Upper lobe of right lung (tissue), 1 donor: ENCODE measurements around the gene BRIP1. TPM values are rescaled to one million over a fixed set of nuclear protein-coding genes. Genes with fewer than 3 reads are reported as not detected.
"Not testable (repeated sequence)": the region's sequence is repeated elsewhere in the genome, so short reads cannot be mapped to it uniquely, and the experiment has no call there.

Experiments used
- ATAC-seq: fragments of 200-7000 bp; cut with Tn5 transposase; one replicate; pipeline ENCODE4 v1.9.1; 2020; ENCODE audit warnings: mild to moderate bottlenecking, moderate library complexity
- DNase-seq: peaks from one replicate; pipeline ENCODE4 v3.0.0-alpha.2; 2020
- H3K27ac ChIP-seq: fragments of 200-600 bp; one replicate; pipeline ENCODE4 v1.8.0; 2022
- H3K27me3 ChIP-seq: fragments of 200-600 bp; one replicate; pipeline ENCODE4 v1.8.0; 2022; ENCODE audit warnings: mild to moderate bottlenecking
- H3K36me3 ChIP-seq: fragments of 200-600 bp; one replicate; pipeline ENCODE4 v1.8.0; 2022
- H3K4me1 ChIP-seq: fragments of 200-600 bp; one replicate; pipeline ENCODE4 v1.8.0; 2022
- H3K4me3 ChIP-seq: fragments of 200-600 bp; one replicate; pipeline ENCODE4 v1.8.0; 2022; ENCODE audit warnings: mild to moderate bottlenecking
- H3K9me3 ChIP-seq: fragments of 200-600 bp; one replicate; pipeline ENCODE4 v1.8.0; 2022
- intact Hi-C: fragments of 100-400 bp; cut with DNase I; formaldehyde crosslinking; loops from one replicate; pipeline ENCODE4 v1.11.0; 2022
- total RNA-seq: library from RNA; stranded (reverse); fragmentation: NEBNext Ultra II Directional; extraction: Animal tissue kit (Norgen Biotek cat#: 25700); gene quantifications from one replicate; pipeline ENCODE4 v1.2.1, GENCODE V29; 2021
- TF ChIP-seq, protein P1 (sequence below): fragments of 200-600 bp; IDR thresholded peaks from one replicate; pipeline ENCODE4 v1.8.0; 2022; ENCODE audit warnings: antibody characterized with exemption
- donor health status: DM: no; HTN: yes; CAD: no; lungs with severe emphysema.

The BRIP1 gene
- total RNA-seq, 1 donor from 2014 or later: 0.26 TPM

DNA sequence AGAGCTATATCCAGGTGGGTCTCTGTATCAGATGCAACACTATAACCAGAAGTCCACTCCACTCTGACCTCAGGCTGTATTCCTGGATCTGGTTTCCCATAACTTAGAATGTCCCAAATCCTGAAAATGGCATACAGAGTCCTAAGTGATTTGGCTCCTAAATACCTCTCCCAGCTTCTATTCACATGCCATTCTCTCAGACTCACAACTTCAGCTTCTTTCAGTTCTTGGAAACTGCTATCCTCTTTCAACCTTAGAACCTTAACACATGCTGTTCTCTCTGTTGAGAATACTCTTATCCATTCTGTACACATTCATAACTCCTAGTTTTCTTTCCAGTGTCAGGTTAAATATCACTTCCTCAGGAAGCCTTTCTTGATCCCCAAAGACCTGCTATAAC lies 132.0 kb downstream of the BRIP1 start:
- TF ChIP-seq, protein P1, sequence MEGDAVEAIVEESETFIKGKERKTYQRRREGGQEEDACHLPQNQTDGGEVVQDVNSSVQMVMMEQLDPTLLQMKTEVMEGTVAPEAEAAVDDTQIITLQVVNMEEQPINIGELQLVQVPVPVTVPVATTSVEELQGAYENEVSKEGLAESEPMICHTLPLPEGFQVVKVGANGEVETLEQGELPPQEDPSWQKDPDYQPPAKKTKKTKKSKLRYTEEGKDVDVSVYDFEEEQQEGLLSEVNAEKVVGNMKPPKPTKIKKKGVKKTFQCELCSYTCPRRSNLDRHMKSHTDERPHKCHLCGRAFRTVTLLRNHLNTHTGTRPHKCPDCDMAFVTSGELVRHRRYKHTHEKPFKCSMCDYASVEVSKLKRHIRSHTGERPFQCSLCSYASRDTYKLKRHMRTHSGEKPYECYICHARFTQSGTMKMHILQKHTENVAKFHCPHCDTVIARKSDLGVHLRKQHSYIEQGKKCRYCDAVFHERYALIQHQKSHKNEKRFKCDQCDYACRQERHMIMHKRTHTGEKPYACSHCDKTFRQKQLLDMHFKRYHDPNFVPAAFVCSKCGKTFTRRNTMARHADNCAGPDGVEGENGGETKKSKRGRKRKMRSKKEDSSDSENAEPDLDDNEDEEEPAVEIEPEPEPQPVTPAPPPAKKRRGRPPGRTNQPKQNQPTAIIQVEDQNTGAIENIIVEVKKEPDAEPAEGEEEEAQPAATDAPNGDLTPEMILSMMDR: no peak
- Histone ChIP-seq H3K36me3 (no peaks in the 10 kb centered on the region), H3K9me3 (no peaks in the 10 kb centered on the region), H3K4me3 (no peak overlapping the region), H3K27me3 (no peaks in the 10 kb centered on the region), H3K4me1 (no peaks in the 10 kb centered on the region), H3K27ac (no peak overlapping the region)
- intact Hi-C loops: no loop called here
- DNase-seq (no peak), ATAC-seq (no peak)

DNA sequence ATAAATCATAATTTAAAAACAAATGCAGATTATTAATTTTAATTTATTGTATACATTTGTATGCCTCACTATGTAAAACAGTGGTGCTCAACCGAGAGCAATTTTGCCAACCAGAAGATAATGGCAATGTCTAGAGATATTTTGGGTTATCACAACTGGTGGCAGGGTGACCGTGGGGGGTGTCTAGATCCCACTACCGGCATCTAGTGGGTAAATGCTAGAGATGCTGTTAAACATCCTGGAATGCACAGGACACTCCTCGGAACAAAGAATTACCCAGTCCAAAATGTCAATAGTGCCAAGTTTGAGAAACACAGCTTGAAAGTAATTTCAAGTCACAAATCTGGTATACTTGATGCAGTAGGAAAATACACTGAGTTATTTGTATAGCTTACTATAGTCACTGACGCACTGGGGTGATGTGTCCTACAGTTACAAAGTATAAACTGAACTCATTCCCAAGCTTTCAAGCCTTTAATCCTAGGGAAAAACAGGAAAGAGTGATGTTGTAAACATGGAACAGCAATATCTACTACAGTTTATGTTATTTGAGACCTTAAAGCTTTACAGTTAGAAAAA lies 133.5 kb downstream of the BRIP1 start:
- intact Hi-C loops: no loop called here
- no peaks in the 10 kb centered on the region for H3K9me3 ChIP-seq
- no peak for ATAC-seq
- H3K27me3 ChIP-seq: no peaks in the 10 kb centered on the region
- H3K4me1 ChIP-seq: no peaks in the 10 kb centered on the region
- H3K27ac ChIP-seq: no peak overlapping the region
- H3K36me3 ChIP-seq: no peaks in the 10 kb centered on the region
- DNase-seq: no peak
- H3K4me3 ChIP-seq: no peak overlapping the region
- TF ChIP-seq, protein P1: no peak

DNA sequence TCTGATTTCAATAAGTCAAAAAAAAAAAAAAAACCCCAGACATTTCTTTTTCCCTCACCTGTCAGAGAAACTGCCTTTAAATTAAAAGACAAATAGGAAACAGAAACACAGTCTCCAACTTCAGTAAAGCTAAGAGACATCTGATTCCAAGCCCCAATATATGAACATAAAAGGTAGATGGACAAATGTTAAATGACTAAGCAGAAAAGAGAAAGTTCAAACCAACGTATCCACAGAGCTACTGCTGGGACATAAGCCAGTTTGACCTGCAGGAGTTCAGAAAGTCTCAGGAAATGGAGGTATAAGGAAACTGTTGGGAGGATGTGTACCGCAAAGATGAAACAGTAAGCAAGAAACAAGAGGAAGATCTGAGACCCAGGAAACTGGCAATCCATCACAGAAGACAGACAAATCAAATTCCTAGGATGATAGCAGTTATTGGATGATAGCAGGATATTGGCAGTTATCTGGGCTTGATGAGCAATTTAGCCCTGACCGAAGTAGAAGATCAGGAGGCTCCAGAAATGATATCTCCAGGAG lies 135.0 kb downstream of the BRIP1 start:
- intact Hi-C loops: no loop called here
- DNase-seq (no peak), ATAC-seq (no peak)
- no peak overlapping the region for H3K27ac ChIP-seq
- no peaks in the 10 kb centered on the region for H3K4me1 ChIP-seq
- no peaks in the 10 kb centered on the region for H3K27me3 ChIP-seq
- H3K36me3 ChIP-seq: no peaks in the 10 kb centered on the region
- no peak overlapping the region for H3K4me3 ChIP-seq
- TF ChIP-seq, protein P1: no peak
- no peaks in the 10 kb centered on the region for H3K9me3 ChIP-seq

DNA sequence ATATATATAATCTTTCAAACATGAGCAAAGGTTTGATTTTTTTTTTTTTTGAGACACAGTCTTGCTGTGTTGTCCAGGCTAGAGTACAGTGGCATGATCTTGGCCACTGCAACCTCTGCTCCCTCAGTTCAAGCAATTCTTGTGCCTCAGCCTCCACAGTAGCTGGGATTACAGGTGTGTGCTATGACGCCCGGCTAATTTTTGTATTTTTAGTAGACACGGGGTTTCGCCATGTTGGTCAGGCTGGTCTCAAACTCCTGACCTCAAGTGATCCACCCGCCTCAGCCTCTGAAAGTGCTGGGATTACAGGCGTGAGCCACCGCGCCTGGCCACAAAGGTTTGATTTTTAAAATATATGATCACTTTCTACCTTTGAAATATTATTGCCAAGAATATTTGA lies 135.5 kb downstream of the BRIP1 start:
- H3K27me3 ChIP-seq, H3K27ac ChIP-seq, intact Hi-C loops, H3K9me3 ChIP-seq, ATAC-seq, H3K4me1 ChIP-seq, H3K4me3 ChIP-seq, DNase-seq, H3K36me3 ChIP-seq: not testable (repeated sequence)

DNA sequence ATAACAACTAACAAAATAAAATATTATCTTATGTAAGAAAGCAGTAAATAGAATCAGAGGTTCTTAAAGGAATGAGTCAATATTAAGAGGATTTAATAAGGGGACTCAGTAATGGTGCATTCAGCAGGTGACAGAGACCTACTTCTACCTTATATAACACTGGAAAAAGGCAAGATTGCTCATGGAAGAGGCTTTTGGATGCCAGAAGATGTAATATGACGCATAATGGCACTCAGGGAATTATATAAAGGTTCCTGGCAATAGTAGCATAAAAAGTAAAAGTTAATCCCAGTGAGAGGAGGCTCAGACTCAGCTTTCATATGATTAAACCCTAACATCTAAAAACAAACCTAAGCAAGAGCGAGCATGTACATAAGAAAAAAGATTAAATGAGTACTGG lies 136.4 kb downstream of the BRIP1 start:
- H3K9me3 ChIP-seq: no peaks in the 10 kb centered on the region
- no peak overlapping the region for H3K27ac ChIP-seq
- DNase-seq (no peak), ATAC-seq (no peak)
- no peaks in the 10 kb centered on the region for H3K4me1 ChIP-seq
- TF ChIP-seq, protein P1: no peak
- no peak overlapping the region for H3K4me3 ChIP-seq
- no peaks in the 10 kb centered on the region for H3K27me3 ChIP-seq
- H3K36me3 ChIP-seq: no peaks in the 10 kb centered on the region
- intact Hi-C loops: no loop called here

DNA sequence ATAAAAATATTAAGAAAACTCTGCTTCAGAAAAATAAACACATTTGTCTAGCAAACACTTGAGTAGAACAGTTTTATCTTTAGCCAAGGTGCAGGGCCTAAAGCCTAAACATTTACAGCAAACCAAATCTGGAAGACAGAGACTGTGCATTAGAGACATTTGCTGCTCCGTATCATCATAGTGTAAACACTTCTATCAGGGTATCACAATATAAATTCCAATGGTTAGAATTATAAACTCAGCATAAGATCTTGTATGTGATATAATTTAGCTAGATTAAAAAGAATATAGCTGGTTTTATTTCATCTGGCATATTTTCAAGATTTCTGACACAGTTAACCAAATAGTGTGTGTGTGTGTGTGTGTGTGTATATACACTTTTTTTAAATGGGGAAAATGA lies 138.6 kb downstream of the BRIP1 start:
- intact Hi-C loops: no loop called here
- Histone ChIP-seq H3K27me3 (no peaks in the 10 kb centered on the region), H3K4me3 (no peak overlapping the region), H3K36me3 (no peaks in the 10 kb centered on the region), H3K27ac (no peak overlapping the region), H3K9me3 (no peaks in the 10 kb centered on the region), H3K4me1 (no peaks in the 10 kb centered on the region)
- ATAC-seq: no peak
- TF ChIP-seq, protein P1: no peak
- DNase-seq: no peak
